Measurements from ENCODE around the gene FRMPD1.

DNA sequence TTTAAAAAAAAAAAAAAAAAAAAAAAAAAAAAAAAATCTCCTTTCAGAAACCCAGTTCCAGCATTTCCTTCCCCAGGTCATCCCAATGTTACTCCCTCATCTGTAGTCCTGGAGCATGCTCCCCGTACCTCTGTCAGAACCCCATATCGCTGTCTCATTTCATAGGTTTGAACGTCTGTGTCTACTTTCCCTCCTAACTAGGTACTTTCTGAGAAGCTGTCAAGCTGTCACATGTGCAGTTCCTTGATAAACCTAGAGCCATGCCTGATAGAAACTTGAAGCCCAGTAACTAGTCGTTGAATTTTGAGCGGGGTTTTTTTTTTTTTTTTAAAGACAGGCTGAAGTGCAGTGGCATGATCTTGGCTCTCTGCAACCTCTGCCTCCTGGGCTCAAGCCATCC is 118.6 kb downstream of the FRMPD1 start:
- TF ChIP-seq, protein P1, sequence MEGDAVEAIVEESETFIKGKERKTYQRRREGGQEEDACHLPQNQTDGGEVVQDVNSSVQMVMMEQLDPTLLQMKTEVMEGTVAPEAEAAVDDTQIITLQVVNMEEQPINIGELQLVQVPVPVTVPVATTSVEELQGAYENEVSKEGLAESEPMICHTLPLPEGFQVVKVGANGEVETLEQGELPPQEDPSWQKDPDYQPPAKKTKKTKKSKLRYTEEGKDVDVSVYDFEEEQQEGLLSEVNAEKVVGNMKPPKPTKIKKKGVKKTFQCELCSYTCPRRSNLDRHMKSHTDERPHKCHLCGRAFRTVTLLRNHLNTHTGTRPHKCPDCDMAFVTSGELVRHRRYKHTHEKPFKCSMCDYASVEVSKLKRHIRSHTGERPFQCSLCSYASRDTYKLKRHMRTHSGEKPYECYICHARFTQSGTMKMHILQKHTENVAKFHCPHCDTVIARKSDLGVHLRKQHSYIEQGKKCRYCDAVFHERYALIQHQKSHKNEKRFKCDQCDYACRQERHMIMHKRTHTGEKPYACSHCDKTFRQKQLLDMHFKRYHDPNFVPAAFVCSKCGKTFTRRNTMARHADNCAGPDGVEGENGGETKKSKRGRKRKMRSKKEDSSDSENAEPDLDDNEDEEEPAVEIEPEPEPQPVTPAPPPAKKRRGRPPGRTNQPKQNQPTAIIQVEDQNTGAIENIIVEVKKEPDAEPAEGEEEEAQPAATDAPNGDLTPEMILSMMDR (IDR thresholded peaks at IDR 0.05): no peak
- TF ChIP-seq ETV6 (CRISPR knock-in tag; IDR thresholded peaks at IDR 0.05): no peak
- TF ChIP-seq CBFB (CRISPR knock-in tag; IDR thresholded peaks at IDR 0.05; ENCODE audit: low read depth): no peak
- TF ChIP-seq SP1 (CRISPR knock-in tag; conservative IDR thresholded peaks at IDR 0.05): no peak
- no peak for TF ChIP-seq E2F1 (CRISPR knock-in tag; IDR thresholded peaks at IDR 0.05)
- no peak for TF ChIP-seq USF1 (CRISPR knock-in tag; IDR thresholded peaks at IDR 0.05)
- no peak for TF ChIP-seq MLX (CRISPR knock-in tag; IDR thresholded peaks at IDR 0.05)
- TF ChIP-seq, protein P2, sequence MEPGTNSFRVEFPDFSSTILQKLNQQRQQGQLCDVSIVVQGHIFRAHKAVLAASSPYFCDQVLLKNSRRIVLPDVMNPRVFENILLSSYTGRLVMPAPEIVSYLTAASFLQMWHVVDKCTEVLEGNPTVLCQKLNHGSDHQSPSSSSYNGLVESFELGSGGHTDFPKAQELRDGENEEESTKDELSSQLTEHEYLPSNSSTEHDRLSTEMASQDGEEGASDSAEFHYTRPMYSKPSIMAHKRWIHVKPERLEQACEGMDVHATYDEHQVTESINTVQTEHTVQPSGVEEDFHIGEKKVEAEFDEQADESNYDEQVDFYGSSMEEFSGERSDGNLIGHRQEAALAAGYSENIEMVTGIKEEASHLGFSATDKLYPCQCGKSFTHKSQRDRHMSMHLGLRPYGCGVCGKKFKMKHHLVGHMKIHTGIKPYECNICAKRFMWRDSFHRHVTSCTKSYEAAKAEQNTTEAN (CRISPR knock-in tag; IDR thresholded peaks at IDR 0.05): no peak
- no peak for TF ChIP-seq ZBTB21 (CRISPR knock-in tag; IDR thresholded peaks at IDR 0.05; ENCODE audit: borderline replicate concordance)
- no peak for TF ChIP-seq JUN (CRISPR knock-in tag; IDR thresholded peaks at IDR 0.05)
- TF ChIP-seq, protein P3, sequence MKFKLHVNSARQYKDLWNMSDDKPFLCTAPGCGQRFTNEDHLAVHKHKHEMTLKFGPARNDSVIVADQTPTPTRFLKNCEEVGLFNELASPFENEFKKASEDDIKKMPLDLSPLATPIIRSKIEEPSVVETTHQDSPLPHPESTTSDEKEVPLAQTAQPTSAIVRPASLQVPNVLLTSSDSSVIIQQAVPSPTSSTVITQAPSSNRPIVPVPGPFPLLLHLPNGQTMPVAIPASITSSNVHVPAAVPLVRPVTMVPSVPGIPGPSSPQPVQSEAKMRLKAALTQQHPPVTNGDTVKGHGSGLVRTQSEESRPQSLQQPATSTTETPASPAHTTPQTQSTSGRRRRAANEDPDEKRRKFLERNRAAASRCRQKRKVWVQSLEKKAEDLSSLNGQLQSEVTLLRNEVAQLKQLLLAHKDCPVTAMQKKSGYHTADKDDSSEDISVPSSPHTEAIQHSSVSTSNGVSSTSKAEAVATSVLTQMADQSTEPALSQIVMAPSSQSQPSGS (CRISPR knock-in tag; IDR thresholded peaks at IDR 0.05; ENCODE audit: borderline replicate concordance, low read depth): no peak
